Activated T-helper 17 cell treated with anti-CD3 and anti-CD28 coated beads, Interleukin-2, amount 50 U/mL, for 72 hours (primary cell): ENCODE data around the gene GALNT10. TPM values are rescaled to one million over a fixed set of nuclear protein-coding genes. Genes with fewer than 3 reads are reported as not detected.

Experiments used
- ATAC-seq: fragments of 150-1000 bp; cut with Tn5 transposase; replicated peaks from 2 replicates; pipeline ENCODE4 v1.10.0; 2021; ENCODE audit warnings: mild to moderate bottlenecking, moderate library complexity
- H3K27ac Mint-ChIP-seq: one replicate; pipeline ENCODE4 v1.8.0; 2022; ENCODE audit warnings: mixed read lengths
- H3K27me3 Mint-ChIP-seq: one replicate; pipeline ENCODE4 v1.8.0; 2022; ENCODE audit warnings: mixed read lengths
- H3K36me3 Mint-ChIP-seq: one replicate; pipeline ENCODE4 v1.8.0; 2022; ENCODE audit warnings: low read depth, mild to moderate bottlenecking, mixed read lengths
- H3K4me1 Mint-ChIP-seq: one replicate; pipeline ENCODE4 v1.8.0; 2022; ENCODE audit warnings: mixed read lengths
- H3K4me3 Mint-ChIP-seq: one replicate; pipeline ENCODE4 v1.8.0; 2022; ENCODE audit warnings: mild to moderate bottlenecking, mixed read lengths
- H3K9me3 Mint-ChIP-seq: one replicate; pipeline ENCODE4 v1.8.0; 2022; ENCODE audit warnings: mixed read lengths
- total RNA-seq, 2 donors: library from RNA; stranded (reverse); gene quantifications; one replicate each; pipeline ENCODE4 v1.2.3, GENCODE V29; 2022

Gene GALNT10
- total RNA-seq, 2 donors from 2014 or later = 21.5 to 45.3 TPM

- H3K27ac Mint-ChIP-seq = no peak overlapping the region
- H3K4me3 Mint-ChIP-seq = no peak overlapping the region
- H3K27me3 Mint-ChIP-seq = no peaks in the 10 kb centered on the region
- ATAC-seq = no peak
- peaks cover 37% of the 10 kb centered on the region for H3K36me3 Mint-ChIP-seq
- no peaks in the 10 kb centered on the region for H3K9me3 Mint-ChIP-seq
- peaks cover 3% of the 10 kb centered on the region for H3K4me1 Mint-ChIP-seq
Measured at GRCh38 chr5:154325566-154325965, 135.0 kb downstream of the GALNT10 start.

GRCh38 chr5:154329062-154329461 lies 138.5 kb downstream of the GALNT10 start:
- no peaks in the 10 kb centered on the region for H3K27me3 Mint-ChIP-seq
- no peak overlapping the region for H3K27ac Mint-ChIP-seq
- no peaks in the 10 kb centered on the region for H3K4me1 Mint-ChIP-seq
- H3K4me3 Mint-ChIP-seq = no peak overlapping the region
- ATAC-seq = no peak
- H3K36me3 Mint-ChIP-seq = peaks cover 49% of the 10 kb centered on the region
- H3K9me3 Mint-ChIP-seq = no peaks in the 10 kb centered on the region

GRCh38 chr5:154329519-154330040 lies 139.0 kb downstream of the GALNT10 start:
- no peak overlapping the region for H3K27ac Mint-ChIP-seq
- peaks cover 52% of the 10 kb centered on the region for H3K36me3 Mint-ChIP-seq
- H3K4me1 Mint-ChIP-seq = no peaks in the 10 kb centered on the region
- ATAC-seq = no peak
- H3K4me3 Mint-ChIP-seq = no peak overlapping the region
- no peaks in the 10 kb centered on the region for H3K27me3 Mint-ChIP-seq
- no peaks in the 10 kb centered on the region for H3K9me3 Mint-ChIP-seq

- Mint-ChIP-seq H3K4me3 (no peak overlapping the region), H3K4me1 (no peaks in the 10 kb centered on the region), H3K9me3 (no peaks in the 10 kb centered on the region), H3K27me3 (no peaks in the 10 kb centered on the region), H3K27ac (no peak overlapping the region), H3K36me3 (peaks cover 58% of the 10 kb centered on the region)
- ATAC-seq = no peak
Measured at GRCh38 chr5:154330097-154330667, 139.6 kb downstream of the GALNT10 start.

GRCh38 chr5:154331232-154331631 lies 140.7 kb downstream of the GALNT10 start:
- no peaks in the 10 kb centered on the region for H3K27me3 Mint-ChIP-seq
- no peak for ATAC-seq
- H3K4me3 Mint-ChIP-seq = no peak overlapping the region
- no peaks in the 10 kb centered on the region for H3K4me1 Mint-ChIP-seq
- H3K9me3 Mint-ChIP-seq = no peaks in the 10 kb centered on the region
- peaks cover 68% of the 10 kb centered on the region for H3K36me3 Mint-ChIP-seq
- H3K27ac Mint-ChIP-seq = no peak overlapping the region

- no peaks in the 10 kb centered on the region for H3K27me3 Mint-ChIP-seq
- ATAC-seq = no peak
Measured at GRCh38 chr5:154331924-154332323, 141.4 kb downstream of the GALNT10 start.

GRCh38 chr5:154332451-154332850 lies 141.9 kb downstream of the GALNT10 start:
- Mint-ChIP-seq H3K27me3 (no peaks in the 10 kb centered on the region), H3K4me3 (no peak overlapping the region), H3K9me3 (no peaks in the 10 kb centered on the region), H3K36me3 (peaks cover 80% of the 10 kb centered on the region), H3K27ac (peak overlapping the region; percentile 67), H3K4me1 (no peaks in the 10 kb centered on the region)
- ATAC-seq = no peak

More at GRCh38 chr5:154331924-154332323, 141.4 kb downstream of the GALNT10 start:
- Mint-ChIP-seq H3K36me3 (peaks cover 75% of the 10 kb centered on the region), H3K4me3 (no peak overlapping the region), H3K4me1 (no peaks in the 10 kb centered on the region), H3K9me3 (no peaks in the 10 kb centered on the region), H3K27ac (peak overlapping the region; percentile 67)

GRCh38 chr5:154333016-154333415 lies 142.5 kb downstream of the GALNT10 start:
- H3K27me3 Mint-ChIP-seq = no peaks in the 10 kb centered on the region
- no peak overlapping the region for H3K4me3 Mint-ChIP-seq
- H3K9me3 Mint-ChIP-seq = no peaks in the 10 kb centered on the region
- no peaks in the 10 kb centered on the region for H3K4me1 Mint-ChIP-seq
- H3K36me3 Mint-ChIP-seq = peaks cover 86% of the 10 kb centered on the region
- no peak for ATAC-seq
- H3K27ac Mint-ChIP-seq = peak overlapping the region; percentile 5

- peaks cover 96% of the 10 kb centered on the region for H3K36me3 Mint-ChIP-seq
- no peaks in the 10 kb centered on the region for H3K9me3 Mint-ChIP-seq
- no peak for ATAC-seq
- H3K4me3 Mint-ChIP-seq = no peak overlapping the region
- H3K4me1 Mint-ChIP-seq = no peaks in the 10 kb centered on the region
- H3K27ac Mint-ChIP-seq = no peak overlapping the region
- H3K27me3 Mint-ChIP-seq = no peaks in the 10 kb centered on the region
Measured at GRCh38 chr5:154334406-154335064, 144.0 kb downstream of the GALNT10 start.

GRCh38 chr5:154335065-154335448 lies 144.5 kb downstream of the GALNT10 start:
- no peaks in the 10 kb centered on the region for H3K9me3 Mint-ChIP-seq
- H3K4me1 Mint-ChIP-seq = no peaks in the 10 kb centered on the region
- no peak for ATAC-seq
- H3K4me3 Mint-ChIP-seq = no peak overlapping the region
- no peak overlapping the region for H3K27ac Mint-ChIP-seq
- H3K36me3 Mint-ChIP-seq = peaks cover 91% of the 10 kb centered on the region
- H3K27me3 Mint-ChIP-seq = no peaks in the 10 kb centered on the region

GRCh38 chr5:154341620-154342019 lies 151.1 kb downstream of the GALNT10 start:
- no peaks in the 10 kb centered on the region for H3K9me3 Mint-ChIP-seq
- H3K27me3 Mint-ChIP-seq = no peaks in the 10 kb centered on the region
- peaks cover 5% of the 10 kb centered on the region for H3K4me1 Mint-ChIP-seq
- no peak for ATAC-seq
- H3K36me3 Mint-ChIP-seq = peaks cover 51% of the 10 kb centered on the region
- no peak overlapping the region for H3K27ac Mint-ChIP-seq
- H3K4me3 Mint-ChIP-seq = no peak overlapping the region

- Mint-ChIP-seq H3K4me3 (no peak overlapping the region), H3K9me3 (no peaks in the 10 kb centered on the region), H3K27ac (no peak overlapping the region), H3K36me3 (peaks cover 45% of the 10 kb centered on the region), H3K27me3 (no peaks in the 10 kb centered on the region), H3K4me1 (peaks cover 5% of the 10 kb centered on the region)
- no peak for ATAC-seq
Measured at GRCh38 chr5:154342211-154342610, 151.7 kb downstream of the GALNT10 start.

GRCh38 chr5:154342963-154343362 lies 152.4 kb downstream of the GALNT10 start:
- ATAC-seq = no peak
- Mint-ChIP-seq H3K9me3 (no peaks in the 10 kb centered on the region), H3K4me1 (peaks cover 5% of the 10 kb centered on the region), H3K4me3 (no peak overlapping the region), H3K36me3 (peaks cover 38% of the 10 kb centered on the region), H3K27ac (no peak overlapping the region), H3K27me3 (no peaks in the 10 kb centered on the region)

- no peaks in the 10 kb centered on the region for H3K27me3 Mint-ChIP-seq
- no peak for ATAC-seq
- H3K4me3 Mint-ChIP-seq = no peak overlapping the region
- H3K36me3 Mint-ChIP-seq = peaks cover 24% of the 10 kb centered on the region
- H3K9me3 Mint-ChIP-seq = no peaks in the 10 kb centered on the region
- H3K4me1 Mint-ChIP-seq = peaks cover 5% of the 10 kb centered on the region
- no peak overlapping the region for H3K27ac Mint-ChIP-seq
Measured at GRCh38 chr5:154344461-154344860, 153.9 kb downstream of the GALNT10 start.

GRCh38 chr5:154345255-154345952 lies 154.9 kb downstream of the GALNT10 start:
- no peaks in the 10 kb centered on the region for H3K9me3 Mint-ChIP-seq
- peaks cover 27% of the 10 kb centered on the region for H3K36me3 Mint-ChIP-seq
- no peak overlapping the region for H3K27ac Mint-ChIP-seq
- no peak overlapping the region for H3K4me3 Mint-ChIP-seq
- H3K27me3 Mint-ChIP-seq = no peaks in the 10 kb centered on the region
- ATAC-seq = peak; percentile 32
- H3K4me1 Mint-ChIP-seq = peaks cover 5% of the 10 kb centered on the region
